ENCODE measurements around the gene ATG7.
"Not testable (repeated sequence)": the region's sequence is repeated elsewhere in the genome, so short reads cannot be mapped to it uniquely, and the experiment has no call there.

ATG7 gene

DNA sequence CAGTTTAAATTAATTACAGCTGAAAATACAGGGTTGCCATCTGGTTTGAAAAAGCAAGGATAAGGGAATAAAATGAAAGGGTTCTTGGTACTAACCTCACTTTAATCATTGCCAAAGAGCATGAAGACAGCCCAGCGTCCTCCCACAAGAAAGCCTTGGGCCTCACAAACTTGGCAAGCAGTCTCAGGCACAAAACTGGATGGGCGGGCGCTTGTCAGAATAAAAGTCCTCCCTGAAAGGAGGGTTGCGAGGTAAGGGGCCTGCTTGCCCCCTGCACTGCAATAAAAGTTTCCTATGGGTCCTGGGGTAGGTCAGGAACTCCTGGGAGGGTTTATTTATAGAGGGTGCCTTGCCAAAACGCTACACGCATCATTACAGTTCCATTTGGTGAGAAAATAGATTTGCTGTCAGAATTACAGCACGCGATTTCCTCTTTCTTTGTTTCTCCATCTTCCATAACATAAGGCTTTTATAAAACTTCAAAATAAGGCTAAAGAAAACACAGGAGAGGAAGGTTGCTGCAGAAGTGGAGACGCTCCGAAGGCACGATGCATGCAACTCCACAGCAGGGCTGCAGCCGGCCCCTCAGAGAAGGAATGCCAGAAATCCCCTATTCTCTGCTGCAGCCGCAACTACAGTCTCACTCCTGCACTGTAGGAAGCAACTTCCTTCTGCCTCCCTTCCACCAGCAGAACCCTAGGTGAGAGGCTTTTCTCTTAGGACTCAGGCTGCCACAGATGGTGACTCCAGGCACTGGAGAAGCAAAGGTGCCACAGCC lies 310.2 kb downstream of the ATG7 start:
- no peak for DNase-seq (ENCODE audit: extremely low read depth in 1 of 2, low read depth in 1 of 2)

DNA sequence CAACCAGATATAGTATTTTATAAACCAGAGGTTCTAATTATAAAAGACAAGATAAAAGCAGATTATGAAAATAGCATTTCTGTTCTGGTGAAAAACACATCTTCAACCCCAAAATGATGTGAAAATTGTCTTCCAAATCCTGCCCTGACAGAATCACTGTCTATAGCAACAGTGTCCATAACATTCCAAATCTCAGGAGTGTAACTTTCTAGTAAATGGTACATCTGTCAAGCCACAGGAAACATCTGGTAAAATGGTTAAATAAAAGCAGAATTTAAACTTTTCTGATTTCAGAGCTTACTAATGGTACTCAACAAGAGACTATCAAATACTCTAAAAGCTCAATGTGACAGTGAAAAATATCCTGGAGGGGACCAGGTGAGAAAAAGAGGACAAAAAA lies 311.0 kb downstream of the ATG7 start:
- DNase-seq (ENCODE audit: extremely low read depth in 1 of 2, low read depth in 1 of 2), result no peak

DNA sequence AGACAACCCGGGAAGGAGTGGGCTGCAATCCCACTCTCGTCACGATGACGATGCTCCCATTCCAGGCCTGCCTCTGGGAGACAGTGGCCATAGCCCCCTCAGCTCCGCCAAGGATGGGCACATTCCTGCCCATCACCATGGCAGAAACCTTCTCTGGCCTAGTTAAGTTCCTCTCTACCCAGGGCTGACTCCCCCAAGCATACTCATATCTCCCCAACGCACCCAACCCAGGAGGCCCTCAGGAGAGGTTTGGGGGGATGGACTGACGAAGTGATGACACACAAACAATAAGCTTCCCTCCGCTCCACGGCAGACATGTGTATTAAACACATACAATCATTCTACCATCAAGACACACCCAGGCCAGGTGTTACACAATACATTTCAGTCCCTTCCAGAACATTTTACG lies 311.4 kb downstream of the ATG7 start:
- no peak for DNase-seq (ENCODE audit: extremely low read depth in 1 of 2, low read depth in 1 of 2)

DNA sequence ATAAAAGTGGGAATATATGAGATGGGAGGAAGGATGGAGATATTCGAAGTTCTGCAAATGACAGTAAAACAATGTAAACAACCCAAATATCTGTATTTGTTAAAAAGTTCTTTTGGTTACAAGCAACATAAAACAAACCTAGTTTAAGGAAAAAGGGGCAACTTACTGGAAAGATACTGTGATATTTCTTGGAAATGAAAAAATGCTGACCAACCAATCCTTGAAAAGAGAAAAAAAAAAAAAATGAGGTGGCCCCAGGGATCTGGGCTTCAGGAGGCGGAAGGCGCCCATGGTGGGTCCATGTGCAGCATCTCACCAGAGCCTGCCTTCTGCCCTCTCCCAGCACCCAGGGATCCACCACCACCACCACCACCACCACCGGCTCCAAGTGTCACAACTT lies 312.4 kb downstream of the ATG7 start:
- no peak for DNase-seq (ENCODE audit: extremely low read depth in 1 of 2, low read depth in 1 of 2)

DNA sequence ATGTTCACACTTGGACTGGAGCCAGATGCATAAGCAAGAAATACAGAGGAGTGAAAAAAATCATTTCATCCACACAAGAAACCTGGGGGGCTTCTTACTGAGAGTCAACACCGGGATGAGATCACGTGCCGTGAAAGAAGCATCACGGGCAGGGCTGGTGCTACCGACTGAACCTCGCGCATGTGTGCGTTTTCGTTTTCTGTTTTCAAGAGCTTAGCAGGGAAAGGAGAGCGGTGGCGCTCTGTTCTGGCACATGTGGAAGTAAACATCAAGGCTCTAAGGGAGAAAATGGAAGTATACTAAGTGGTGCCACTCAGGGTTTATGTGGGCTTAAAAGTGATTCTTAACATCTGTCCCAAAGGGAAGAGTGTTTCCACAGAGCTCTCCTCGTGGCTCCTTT lies 315.6 kb downstream of the ATG7 start:
- DNase-seq (ENCODE audit: extremely low read depth in 1 of 2, low read depth in 1 of 2), result no peak

DNA sequence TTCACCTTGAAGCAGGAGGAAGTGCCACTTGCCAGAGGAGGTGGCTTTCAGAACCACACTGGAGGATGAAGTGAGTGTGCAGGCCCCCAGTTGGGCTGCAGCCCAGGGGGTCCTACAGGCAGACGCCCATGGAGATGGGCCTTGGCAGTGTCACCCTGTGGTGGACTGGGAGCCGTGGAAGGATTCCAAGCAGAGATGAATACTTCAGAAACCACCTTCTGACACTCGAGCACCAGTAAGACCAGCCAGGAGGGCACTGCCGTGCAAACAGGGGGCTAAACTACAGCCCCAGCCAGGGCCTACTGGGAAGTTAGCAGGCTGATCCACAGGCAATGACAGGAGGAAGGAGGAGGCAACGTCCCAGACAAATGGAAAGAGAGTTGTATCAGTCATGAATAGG lies 316.1 kb downstream of the ATG7 start:
- no peak for DNase-seq (ENCODE audit: extremely low read depth in 1 of 2, low read depth in 1 of 2)

DNA sequence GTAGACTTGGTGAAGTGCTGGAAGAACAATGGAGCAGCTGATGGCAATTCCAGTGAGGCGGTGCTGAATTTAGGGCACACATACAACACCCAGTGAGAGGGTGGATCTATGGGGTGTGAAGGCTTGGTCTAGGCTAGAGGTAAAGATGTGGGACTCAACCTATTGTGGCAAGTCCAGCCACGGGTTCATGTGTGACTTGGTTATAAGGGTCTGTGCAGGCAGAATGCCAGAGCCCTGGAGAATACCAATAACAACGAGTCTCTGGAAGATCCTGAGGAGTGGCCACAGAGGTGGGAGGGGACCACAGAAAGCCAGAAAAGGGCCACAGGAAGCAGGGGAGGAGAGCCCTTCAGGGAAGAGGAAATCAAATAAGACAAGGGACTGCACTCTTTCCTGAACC lies 316.6 kb downstream of the ATG7 start:
- DNase-seq (ENCODE audit: extremely low read depth in 1 of 2, low read depth in 1 of 2), result no peak

DNA sequence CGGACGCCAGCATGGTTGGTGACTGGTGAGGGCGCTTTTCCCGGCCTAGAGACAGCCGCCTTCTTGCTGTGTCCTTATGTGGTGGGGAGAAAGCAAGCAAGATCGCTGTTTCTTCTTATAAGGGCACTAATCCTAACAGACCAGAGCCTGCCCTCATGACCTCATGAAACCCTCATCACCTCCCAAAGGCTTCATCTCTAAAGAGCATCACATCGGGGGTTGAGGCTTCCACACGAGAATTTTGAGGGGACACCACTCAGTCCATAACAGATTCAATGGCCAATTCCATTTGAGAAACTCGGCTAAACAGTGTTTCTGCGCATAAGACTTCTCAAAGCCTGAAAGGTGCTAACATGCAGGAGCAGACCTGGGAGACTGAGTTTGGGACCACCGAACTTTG lies 317.5 kb downstream of the ATG7 start:
- no peak for DNase-seq (ENCODE audit: extremely low read depth in 1 of 2, low read depth in 1 of 2)

DNA sequence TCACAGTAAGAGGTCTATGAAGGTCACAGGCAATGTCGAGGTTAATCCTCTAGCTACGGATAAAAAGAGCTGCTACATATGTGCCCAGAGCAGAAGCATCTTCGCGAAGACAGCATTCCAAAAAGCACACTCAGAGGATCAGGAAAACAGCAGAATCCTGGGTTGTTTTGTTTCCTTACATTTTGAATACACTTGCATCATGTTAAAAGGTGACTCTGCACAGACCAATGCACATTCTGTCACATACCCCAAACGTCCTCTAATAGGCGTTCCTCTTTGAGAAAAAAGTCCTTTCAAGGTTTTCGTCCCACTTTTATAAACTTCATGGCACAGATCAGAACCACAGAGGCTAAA lies 318.8 kb downstream of the ATG7 start:
- DNase-seq (ENCODE audit: extremely low read depth in 1 of 2, low read depth in 1 of 2), result no peak

DNA sequence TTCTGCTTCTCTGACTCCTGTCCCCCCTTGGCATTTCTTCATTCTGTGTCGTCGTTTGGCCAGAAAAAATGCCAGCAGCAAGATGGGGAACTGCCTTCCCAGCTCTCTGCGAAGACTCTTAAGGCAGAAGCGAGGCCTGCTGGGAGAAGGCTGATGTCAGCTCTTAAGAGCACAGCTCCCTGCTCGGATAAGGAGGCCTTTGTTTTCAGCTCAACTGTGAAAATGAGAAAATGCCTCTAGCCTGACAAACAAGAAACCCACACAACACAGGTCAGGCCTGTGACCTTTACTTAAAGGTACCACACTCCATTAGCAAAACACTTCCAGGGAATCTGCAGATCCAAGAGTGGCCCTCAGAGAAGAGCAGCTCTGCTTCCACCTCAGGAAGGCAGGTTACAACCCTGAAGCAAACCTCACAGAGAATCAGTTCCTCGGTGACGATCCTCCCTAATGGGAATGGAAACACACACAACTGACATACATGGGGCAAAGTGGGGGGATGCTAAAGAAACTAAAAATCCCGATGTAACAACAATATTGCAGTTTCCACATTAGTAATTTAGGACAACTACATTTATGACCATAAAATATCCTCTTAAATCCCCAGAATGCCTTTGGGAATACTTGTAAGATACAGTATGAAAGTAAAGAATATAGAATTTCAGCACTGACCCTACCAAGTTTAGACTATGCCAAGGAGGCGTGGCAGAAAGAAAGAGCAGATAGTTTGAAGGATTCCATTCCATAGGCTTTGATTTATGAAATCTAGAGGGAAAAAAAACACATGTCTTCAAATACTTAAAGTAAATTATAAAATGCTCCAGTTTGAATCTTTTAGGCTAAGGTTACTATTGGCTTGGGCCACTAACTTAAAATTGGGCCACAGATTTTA lies 319.4 kb downstream of the ATG7 start:
- DNase-seq (ENCODE audit: extremely low read depth in 1 of 2, low read depth in 1 of 2), result no peak

DNA sequence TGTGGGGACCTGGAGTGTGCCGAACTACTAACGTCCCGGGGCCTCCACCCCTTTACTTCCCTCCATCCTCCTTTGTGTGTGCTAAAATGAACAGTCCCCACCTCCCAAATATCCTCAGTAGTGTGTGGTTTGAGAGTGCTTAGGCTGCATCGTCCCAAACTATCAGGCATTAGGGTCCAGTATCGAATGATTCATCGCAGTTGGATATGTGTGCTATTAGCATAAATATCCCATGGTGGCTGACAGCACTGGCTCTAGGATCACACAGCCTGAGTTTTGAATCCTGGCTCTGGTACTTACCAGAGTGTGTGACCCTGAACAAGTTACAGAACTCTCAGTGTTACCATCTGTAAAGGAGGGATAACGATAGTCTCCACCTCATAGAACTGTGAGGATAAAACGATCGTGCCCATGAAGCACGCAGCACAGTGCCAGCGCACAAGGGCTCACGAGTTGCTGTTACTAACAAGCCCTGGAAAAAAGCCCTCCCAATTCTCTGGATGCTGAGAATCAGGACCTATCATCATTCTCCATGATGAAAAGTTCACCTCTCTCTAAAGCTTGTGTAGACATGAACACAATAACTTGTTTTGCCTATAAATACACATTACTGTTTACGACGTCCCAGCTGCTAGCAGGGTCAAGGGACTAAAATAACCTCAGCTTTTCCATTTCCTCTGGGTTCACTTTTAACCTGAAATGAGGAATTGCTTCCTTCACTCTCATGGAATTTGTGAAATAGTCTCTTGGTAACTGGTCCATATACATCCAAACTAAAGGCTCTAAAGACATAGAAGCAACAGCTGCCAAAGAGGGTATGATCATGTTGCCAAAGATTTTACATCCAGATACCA lies 320.5 kb downstream of the ATG7 start:
- no peak for DNase-seq (ENCODE audit: extremely low read depth in 1 of 2, low read depth in 1 of 2)

DNA sequence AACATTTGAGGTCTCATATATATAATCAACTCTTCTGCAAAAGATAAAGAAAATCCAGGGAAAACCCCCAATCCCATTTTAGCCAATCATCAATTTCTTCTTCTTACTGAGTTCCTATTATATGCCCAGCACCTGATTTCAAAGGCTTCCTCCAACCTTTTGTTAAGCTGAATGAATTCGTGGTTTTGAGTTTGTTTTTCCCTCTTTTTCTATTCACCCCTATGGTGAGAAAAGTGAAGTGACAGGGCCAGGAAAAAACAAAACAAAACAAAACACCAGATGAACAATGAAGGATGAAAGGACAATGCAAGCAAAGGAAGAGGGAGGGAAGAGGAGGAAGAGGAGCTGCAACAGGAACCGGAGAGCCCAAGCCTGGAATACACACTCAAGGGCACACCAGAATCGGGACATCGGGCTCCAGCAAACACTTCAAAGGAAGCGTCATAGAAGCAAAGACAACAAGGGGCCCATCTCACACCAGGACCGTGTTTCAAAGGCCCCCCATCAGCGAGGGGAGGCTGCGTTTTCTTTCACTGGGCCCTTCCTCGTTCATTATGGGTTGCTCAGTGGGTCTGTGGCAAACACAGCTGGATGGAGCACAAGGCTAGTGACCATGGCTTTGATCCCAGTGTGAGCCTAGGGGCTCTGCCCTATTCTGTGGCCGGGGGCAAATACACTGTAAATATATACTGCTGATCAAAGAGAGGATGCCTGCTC lies 321.3 kb downstream of the ATG7 start:
- no peak for DNase-seq (ENCODE audit: extremely low read depth in 1 of 2, low read depth in 1 of 2)

DNA sequence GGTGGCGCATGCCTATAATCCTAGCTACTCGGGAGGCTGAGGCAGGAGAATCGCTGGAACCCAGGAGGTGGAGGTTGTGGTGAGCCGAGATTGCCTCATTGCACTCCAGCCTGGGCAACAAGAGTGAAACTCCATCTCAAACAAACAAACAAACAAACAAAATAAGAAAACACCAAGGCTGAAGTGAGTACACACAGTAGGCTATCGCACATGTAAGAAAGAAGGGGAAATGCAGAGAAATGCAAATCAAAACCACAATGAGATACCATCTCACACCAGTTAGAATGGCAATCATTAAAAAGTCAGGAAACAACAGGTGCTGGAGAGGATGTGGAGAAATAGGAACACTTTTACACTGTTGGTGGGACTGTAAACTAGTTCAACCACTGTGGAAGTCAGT lies 322.8 kb downstream of the ATG7 start:
- not testable (repeated sequence) for DNase-seq (ENCODE audit: extremely low read depth in 1 of 2, low read depth in 1 of 2)

DNA sequence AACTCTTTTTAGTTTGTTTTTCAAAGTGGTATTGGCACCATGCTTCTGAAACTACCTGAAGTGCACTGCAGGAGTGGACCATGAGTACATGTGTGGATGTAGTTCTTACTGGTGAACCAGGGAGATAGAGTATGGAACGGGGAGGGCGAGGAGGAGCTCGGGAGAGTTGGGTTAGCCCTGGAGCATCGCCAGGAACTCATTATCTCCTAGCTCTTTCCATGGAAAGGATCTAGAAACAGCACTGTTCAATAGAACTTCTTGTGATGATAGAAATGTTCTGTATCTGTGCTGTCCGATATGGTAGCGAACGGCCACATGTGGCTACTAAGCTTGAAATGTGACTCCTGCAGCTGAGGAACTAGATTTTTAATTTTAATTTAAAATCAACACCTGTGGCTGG lies 324.2 kb downstream of the ATG7 start:
- no peak for DNase-seq (ENCODE audit: extremely low read depth in 1 of 2, low read depth in 1 of 2)

DNA sequence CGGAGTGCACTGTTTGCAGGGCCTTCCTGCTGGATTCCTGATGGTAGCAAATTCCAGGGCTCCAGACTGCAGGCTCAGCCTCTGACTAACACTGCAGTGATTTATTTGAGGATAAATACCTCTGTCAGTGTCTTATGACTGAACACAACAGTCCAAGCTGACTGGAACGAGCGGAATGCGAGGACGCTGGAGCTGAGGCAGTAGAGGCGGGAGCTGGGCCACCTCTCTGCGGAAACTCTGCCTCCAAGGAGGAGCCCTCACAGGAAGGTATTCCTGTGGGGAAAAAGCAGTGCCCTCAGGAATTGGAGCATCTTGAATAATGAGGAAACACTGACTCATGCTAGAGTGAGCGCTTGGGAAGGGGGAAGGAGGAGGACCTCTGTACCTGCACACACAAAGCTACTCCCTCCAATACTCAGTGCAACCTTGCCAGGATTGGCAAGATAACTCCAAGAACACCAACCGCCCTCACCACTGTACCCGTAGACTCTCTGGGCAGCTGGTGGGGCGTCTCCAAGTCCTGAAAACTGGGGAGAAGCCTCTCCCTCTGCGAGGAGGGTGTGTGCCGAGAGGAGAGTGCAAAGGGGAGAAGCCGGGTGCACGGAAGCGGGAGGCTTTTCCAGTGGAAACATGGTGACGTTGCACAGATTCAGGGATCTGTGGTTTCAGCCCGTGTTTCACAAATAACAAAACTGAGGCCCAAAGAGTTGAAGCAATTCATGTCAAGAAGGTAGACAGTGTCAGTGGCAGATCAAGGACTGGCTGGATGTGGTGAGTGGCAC lies 328.5 kb downstream of the ATG7 start:
- DNase-seq (ENCODE audit: extremely low read depth in 1 of 2, low read depth in 1 of 2), result no peak

DNA sequence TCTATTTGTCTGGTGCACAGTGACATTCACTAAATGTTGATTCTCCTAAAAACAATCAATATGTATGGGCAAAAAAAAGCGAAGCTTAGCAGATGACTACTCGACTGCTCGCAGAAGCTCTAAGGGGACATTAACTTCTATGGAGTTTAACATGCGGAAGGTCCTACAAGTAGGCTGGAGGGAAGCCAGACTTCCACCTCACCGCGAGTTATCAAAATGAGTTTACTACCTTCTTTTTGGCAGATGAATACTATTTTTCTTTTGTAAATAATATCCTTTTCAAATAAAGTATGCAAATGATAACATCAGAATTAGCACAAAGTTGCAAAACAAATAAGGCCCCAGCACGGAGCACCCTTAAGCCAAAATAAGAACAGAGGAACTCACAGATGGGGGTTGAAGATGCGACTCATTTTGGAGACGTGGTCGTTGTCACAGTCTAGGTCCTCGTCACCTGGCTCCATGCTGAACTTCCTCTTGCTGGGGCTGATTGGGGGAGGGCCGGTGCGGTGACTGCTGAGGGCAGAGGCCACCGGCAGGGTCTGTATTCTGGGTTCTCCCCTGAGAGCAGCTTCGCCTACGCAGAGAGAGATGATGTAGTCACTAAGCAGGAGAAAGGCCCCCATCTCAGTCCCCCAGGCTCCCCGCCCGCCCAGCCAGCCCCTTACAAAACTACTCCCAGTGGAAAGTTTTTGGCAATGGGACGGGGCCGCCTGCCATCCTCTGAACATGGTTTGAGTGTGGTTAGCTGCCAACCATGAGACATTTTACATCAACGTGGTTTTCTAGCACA lies 329.4 kb downstream of the ATG7 start:
- DNase-seq (ENCODE audit: extremely low read depth in 1 of 2, low read depth in 1 of 2), result peak; percentile 54 to 57

DNA sequence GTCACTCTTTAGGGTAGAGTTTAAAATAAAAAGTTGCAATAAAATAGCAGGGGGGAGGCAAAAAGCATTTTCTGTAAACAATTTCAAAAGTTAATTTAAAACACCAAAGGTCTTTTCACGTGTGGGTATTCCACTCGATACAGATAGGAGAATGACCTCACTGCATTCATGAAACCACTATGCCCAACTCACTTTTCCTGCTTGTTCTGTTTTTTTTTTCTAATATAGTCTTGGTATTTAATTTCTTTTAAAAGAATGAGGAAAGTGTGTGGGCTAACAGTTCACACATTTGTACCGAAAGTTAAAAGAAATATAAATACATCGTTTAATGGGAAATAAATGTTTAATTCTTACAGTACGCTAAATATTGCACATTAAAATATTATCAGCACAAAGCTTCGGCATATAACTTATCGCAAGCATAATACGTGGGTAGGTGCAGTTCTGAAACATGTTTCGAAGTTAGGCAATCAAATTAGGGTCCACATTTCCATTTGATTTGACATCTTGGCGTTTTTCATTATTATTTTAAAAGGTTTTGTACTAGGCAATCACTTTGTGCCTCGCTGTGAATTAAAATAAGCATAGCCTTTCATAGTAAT lies 330.1 kb downstream of the ATG7 start:
- DNase-seq (ENCODE audit: extremely low read depth in 1 of 2, low read depth in 1 of 2), result no peak

DNA sequence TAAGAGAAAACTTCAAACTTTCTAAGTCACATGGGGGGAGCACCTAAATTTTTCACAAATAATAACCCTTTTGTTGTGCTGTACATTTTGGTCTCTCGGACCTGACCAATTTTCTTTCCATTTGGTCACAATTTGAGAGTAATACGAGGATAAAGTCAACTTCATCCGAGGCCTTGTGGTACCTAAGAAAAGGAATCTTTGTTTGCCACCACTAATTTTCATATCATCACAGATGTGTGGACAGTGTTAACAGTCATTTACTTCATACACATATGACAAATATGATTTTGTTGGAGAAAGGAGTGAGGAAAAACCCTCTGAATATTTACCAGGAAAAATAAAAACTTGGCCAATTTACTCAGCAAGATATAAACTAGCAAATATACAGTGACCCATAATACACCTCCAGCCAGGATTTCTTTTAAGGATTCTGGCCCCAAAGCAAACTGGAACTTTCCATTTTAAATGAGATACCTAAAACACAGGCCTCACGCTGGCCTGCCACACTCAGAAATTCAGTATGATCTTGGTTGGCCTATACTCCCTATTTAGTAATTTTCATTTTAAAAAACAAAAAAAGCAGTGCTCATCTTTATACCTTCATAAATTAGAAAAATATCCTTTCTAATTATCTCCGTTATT lies 330.8 kb downstream of the ATG7 start:
- no peak for DNase-seq (ENCODE audit: extremely low read depth in 1 of 2, low read depth in 1 of 2)
